MCF 10A (cell line): Measurements from ENCODE around the gene OLFM3. TPM values are rescaled to one million over a fixed set of nuclear protein-coding genes. Genes with fewer than 3 reads are reported as not detected.

Source experiments
- BruUV-seq: library from RNA; stranded (reverse); fragments of 400-500 nt; replicated peaks from 2 replicates; lab custom pipeline; 2021; lab: Mats Ljungman, UMichigan
- CTCF ChIA-PET: fragments of 300-600 bp; sonication (Branson Sonifier 250); formaldehyde crosslinking; extraction: SDS; loops from one replicate; lab custom pipeline; 2021; ENCODE audit warnings: antibody characterized with exemption, inconsistent platforms; lab: Yijun Ruan, JAX
- POLR2A ChIA-PET: fragments of 300-600, 350-650 bp; sonication (Branson Sonifier 250); formaldehyde crosslinking; extraction: SDS; loops from one replicate; lab custom pipeline; 2020; ENCODE audit warnings: antibody characterized with exemption, inconsistent platforms; lab: Yijun Ruan, JAX
- DNase-seq: peaks from one replicate; pipeline ENCODE4 v3.0.0-alpha.2; 2018; ENCODE audit not compliant: unreplicated experiment
- H3K27ac Mint-ChIP-seq: one replicate; pipeline ENCODE4 v1.8.0; 2022; ENCODE audit warnings: mild to moderate bottlenecking, low read depth, mixed read lengths; ENCODE audit not compliant: unreplicated experiment
- H3K27me3 Mint-ChIP-seq: one replicate; pipeline ENCODE4 v1.8.0; 2022; ENCODE audit warnings: mixed read lengths; ENCODE audit not compliant: insufficient read depth, unreplicated experiment
- H3K36me3 Mint-ChIP-seq: one replicate; pipeline ENCODE4 v1.8.0; 2022; ENCODE audit warnings: mild to moderate bottlenecking, moderate library complexity, mixed read lengths; ENCODE audit not compliant: insufficient read depth, unreplicated experiment
- H3K4me1 Mint-ChIP-seq: one replicate; pipeline ENCODE4 v1.8.0; 2022; ENCODE audit warnings: mixed read lengths; ENCODE audit not compliant: insufficient read depth, unreplicated experiment
- H3K4me3 Mint-ChIP-seq: one replicate; pipeline ENCODE4 v1.8.0; 2022; ENCODE audit warnings: mild to moderate bottlenecking, moderate library complexity, mixed read lengths; ENCODE audit not compliant: unreplicated experiment
- H3K9me3 Mint-ChIP-seq: one replicate; pipeline ENCODE4 v1.8.0; 2022; ENCODE audit warnings: mixed read lengths; ENCODE audit not compliant: unreplicated experiment
- intact Hi-C: fragments of 100-400 bp; cut with micrococcal nuclease; formaldehyde crosslinking; loops from 2 replicates; pipeline ENCODE4 v1.14.1; 2022
- total RNA-seq: library from RNA; stranded (reverse); gene quantifications from 2 replicates; pipeline ENCODE4 v1.2.3, GENCODE V29; 2022
- TF ChIP-seq, protein P1 (sequence below): fragments of 200-600 bp; IDR thresholded peaks from one replicate; pipeline ENCODE4 v1.8.0; 2022; ENCODE audit warnings: antibody characterized with exemption, mild to moderate bottlenecking; ENCODE audit not compliant: unreplicated experiment

The OLFM3 gene
- total RNA-seq, 1 experiment from 2014 or later = not detected

DNA sequence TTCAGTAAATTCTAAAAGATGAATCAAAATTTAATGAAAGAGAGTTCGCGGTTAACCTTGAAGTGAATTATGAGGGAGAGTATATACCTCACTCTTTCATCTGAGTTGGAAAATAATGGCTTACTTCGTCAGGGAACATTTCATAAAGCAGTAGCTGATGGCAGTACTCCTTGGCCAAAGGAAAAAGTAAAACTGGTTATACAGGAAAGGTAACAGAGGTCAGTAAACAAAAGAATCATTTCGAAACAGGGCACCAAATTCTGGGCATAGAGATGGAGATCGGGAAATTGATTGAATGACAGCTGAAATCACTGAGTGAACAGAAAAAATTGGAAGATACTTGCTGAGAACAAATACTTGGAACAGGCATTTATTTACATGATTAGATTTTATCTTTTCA lies 199.0 kb downstream of the OLFM3 start:
- no peak for DNase-seq
- TF ChIP-seq, protein P1, sequence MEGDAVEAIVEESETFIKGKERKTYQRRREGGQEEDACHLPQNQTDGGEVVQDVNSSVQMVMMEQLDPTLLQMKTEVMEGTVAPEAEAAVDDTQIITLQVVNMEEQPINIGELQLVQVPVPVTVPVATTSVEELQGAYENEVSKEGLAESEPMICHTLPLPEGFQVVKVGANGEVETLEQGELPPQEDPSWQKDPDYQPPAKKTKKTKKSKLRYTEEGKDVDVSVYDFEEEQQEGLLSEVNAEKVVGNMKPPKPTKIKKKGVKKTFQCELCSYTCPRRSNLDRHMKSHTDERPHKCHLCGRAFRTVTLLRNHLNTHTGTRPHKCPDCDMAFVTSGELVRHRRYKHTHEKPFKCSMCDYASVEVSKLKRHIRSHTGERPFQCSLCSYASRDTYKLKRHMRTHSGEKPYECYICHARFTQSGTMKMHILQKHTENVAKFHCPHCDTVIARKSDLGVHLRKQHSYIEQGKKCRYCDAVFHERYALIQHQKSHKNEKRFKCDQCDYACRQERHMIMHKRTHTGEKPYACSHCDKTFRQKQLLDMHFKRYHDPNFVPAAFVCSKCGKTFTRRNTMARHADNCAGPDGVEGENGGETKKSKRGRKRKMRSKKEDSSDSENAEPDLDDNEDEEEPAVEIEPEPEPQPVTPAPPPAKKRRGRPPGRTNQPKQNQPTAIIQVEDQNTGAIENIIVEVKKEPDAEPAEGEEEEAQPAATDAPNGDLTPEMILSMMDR = no peak
- intact Hi-C loops = no loop called here
- no peaks in the 10 kb centered on the region for H3K4me1 Mint-ChIP-seq
- H3K36me3 Mint-ChIP-seq = no peaks in the 10 kb centered on the region
- CTCF ChIA-PET = no interaction called here
- POLR2A ChIA-PET = no interaction called here
- H3K9me3 Mint-ChIP-seq = no peaks in the 10 kb centered on the region
- BruUV-seq = no TSS peak
- H3K4me3 Mint-ChIP-seq = no peak overlapping the region
- H3K27ac Mint-ChIP-seq = no peak overlapping the region
- H3K27me3 Mint-ChIP-seq = peaks cover 15% of the 10 kb centered on the region

DNA sequence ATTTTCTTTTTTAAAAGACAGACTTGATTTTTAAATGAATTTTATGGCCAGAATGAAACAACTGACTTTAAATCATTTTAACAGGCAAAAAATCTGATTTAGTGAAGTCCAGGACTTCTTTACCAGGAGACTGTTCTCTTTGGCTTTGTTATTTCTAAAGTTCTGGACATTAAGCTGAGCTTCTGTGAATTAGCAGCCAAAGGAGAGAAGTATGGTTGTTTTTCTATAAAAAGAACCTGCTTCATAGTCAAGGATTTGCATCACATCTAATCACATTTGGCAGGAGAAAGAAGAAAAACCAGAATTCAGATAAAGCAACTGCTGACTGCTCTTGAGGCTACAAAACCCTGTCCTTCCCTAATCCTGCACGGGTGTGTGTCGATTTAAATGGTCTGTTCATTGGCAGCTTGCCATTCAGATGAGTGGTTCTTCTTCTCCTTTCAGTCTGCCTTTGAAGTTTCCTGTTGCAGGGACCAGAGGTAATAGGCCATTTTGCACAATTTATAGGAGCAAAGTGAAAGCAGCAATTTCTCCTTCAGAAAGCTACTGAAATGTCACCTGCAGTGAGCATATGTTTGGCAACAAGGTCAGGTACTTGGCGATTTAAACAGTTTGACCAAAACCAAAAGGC lies 215.4 kb downstream of the OLFM3 start:
- Mint-ChIP-seq H3K36me3 (no peaks in the 10 kb centered on the region), H3K4me1 (no peaks in the 10 kb centered on the region), H3K4me3 (no peak overlapping the region), H3K27ac (no peak overlapping the region), H3K27me3 (peaks cover 65% of the 10 kb centered on the region), H3K9me3 (no peaks in the 10 kb centered on the region)
- DNase-seq = peak; percentile 41
- CTCF ChIA-PET = no interaction called here
- TF ChIP-seq, protein P1 = no peak
- intact Hi-C loops = no loop called here
- BruUV-seq = no TSS peak
- POLR2A ChIA-PET = no interaction called here

DNA sequence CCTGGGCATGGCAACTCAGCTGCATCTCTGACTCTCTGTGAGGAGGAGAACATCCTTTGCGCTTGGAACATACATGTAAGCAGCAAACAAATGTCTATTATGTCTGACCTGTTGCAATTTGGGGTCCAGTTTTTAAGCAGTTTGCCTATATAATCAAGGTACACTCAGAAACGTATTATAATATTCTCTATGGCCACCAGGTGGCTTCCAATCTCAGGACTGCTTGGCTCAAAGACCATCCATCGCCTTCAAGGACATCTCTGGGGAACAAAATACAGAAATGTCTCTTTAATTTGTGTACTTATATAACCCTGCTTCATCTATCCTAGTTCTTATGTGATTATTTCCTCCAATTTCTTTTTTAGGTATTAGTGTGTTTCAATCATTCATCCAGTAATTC lies 227.2 kb downstream of the OLFM3 start:
- BruUV-seq = no TSS peak
- ChIA-PET POLR2A (interaction anchor here (0.7 kb wide), 1 partner anchor 661 kb away, joined by 3 read pairs; no protein-coding TSS in a partner anchor), CTCF (interaction anchor here (0.7 to 1.2 kb wide), 7 partner anchors 11 to 1201 kb away, joined by 3 to 4 read pairs (median 3); no protein-coding TSS in a partner anchor)
- Mint-ChIP-seq H3K4me1 (no peaks in the 10 kb centered on the region), H3K27me3 (peaks cover 51% of the 10 kb centered on the region), H3K4me3 (no peak overlapping the region), H3K36me3 (no peaks in the 10 kb centered on the region), H3K27ac (no peak overlapping the region), H3K9me3 (no peaks in the 10 kb centered on the region)
- TF ChIP-seq, protein P1 = peak; percentile 44
- intact Hi-C loops = no loop called here
- peak; percentile 40 for DNase-seq

DNA sequence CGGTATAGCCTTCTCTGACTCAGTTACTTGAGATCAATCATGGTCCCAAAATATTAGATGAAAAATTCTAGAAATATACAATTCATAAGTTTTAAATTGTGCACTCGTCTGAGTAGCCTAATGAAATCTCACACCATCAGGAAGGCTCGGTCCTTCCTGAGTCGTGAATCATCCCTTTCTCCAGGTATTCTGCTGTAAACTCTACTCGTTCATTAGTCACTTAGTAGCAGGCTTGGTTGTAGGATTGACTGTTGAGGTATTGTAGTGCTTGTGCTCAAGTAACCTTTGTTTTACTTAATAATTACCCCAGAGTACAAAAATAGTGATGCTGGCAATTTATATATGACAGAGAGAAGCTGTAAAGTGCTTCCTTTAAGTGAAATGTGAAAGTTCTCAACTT lies 238.7 kb downstream of the OLFM3 start:
- peak; percentile 29 for DNase-seq

More for the DNA sequence above, 238.7 kb downstream of the OLFM3 start:
- no peak overlapping the region for H3K4me3 Mint-ChIP-seq
- no TSS peak for BruUV-seq
- H3K9me3 Mint-ChIP-seq = no peaks in the 10 kb centered on the region
- no peak overlapping the region for H3K27ac Mint-ChIP-seq
- TF ChIP-seq, protein P1 = no peak
- H3K27me3 Mint-ChIP-seq = peaks cover 45% of the 10 kb centered on the region
- ChIA-PET CTCF (interaction anchor here (1.2 kb wide), 1 partner anchor 11 kb away, joined by 3 read pairs; no protein-coding TSS in a partner anchor), POLR2A (no interaction called here)
- intact Hi-C loops = no loop called here
- H3K4me1 Mint-ChIP-seq = no peaks in the 10 kb centered on the region
- no peaks in the 10 kb centered on the region for H3K36me3 Mint-ChIP-seq
